GM21825 (cell line): ENCODE measurements around the gene ATXN7L2.
"Not testable (repeated sequence)": the region's sequence is repeated elsewhere in the genome, so short reads cannot be mapped to it uniquely, and the experiment has no call there.

ENCODE experiments used
- ATAC-seq: cut with Tn5 transposase; IDR thresholded peaks from one replicate; pipeline ENCODE4 v1.9.1; 2021; ENCODE audit warnings: mild to moderate bottlenecking, moderate library complexity; ENCODE audit not compliant: unreplicated experiment

The ATXN7L2 gene

GRCh38 chr1:109483672-109484518 lies at the start of gene ATXN7L2:
Gene ATXN7L2, plus strand, starts transcription at chr1:109483905. Its CDS starts 49 bp downstream, at chr1:109483954.
- peak; percentile 70 for ATAC-seq

GRCh38 chr1:109434484-109434883 lies 49.2 kb upstream of the ATXN7L2 start:
- ATAC-seq, result no peak

- no peak for ATAC-seq
These were observed 44.9 kb upstream of the ATXN7L2 start for GRCh38 chr1:109438798-109439297.

- no peak for ATAC-seq
These were observed 42.6 kb upstream of the ATXN7L2 start for GRCh38 chr1:109441069-109441468.

- no peak for ATAC-seq
These were observed 40.2 kb upstream of the ATXN7L2 start for GRCh38 chr1:109443476-109443875.

GRCh38 chr1:109444346-109444745 lies 39.4 kb upstream of the ATXN7L2 start:
- ATAC-seq, result no peak

GRCh38 chr1:109445949-109446695 lies 37.6 kb upstream of the ATXN7L2 start:
- ATAC-seq, result not testable (repeated sequence)

- no peak for ATAC-seq
These were observed 36.2 kb upstream of the ATXN7L2 start for GRCh38 chr1:109447524-109447923.

GRCh38 chr1:109454497-109455133 lies 29.1 kb upstream of the ATXN7L2 start:
- ATAC-seq, result no peak

GRCh38 chr1:109457819-109458218 lies 25.9 kb upstream of the ATXN7L2 start:
- no peak for ATAC-seq

- no peak for ATAC-seq
These were observed 17.6 kb upstream of the ATXN7L2 start for GRCh38 chr1:109466125-109466451.

GRCh38 chr1:109466452-109467300 lies 17.0 kb upstream of the ATXN7L2 start, which contains the start of gene SYPL2:
Gene SYPL2, plus strand, starts transcription at chr1:109466546. Its CDS starts 298 bp downstream, at chr1:109466844.
- no peak for ATAC-seq

GRCh38 chr1:109467301-109467777 lies 16.4 kb upstream of the ATXN7L2 start:
- no peak for ATAC-seq

- no peak for ATAC-seq
These were observed 15.6 kb upstream of the ATXN7L2 start for GRCh38 chr1:109468061-109468460.

GRCh38 chr1:109468903-109469302 lies 14.8 kb upstream of the ATXN7L2 start:
- no peak for ATAC-seq

- ATAC-seq, result no peak
These were observed 13.5 kb upstream of the ATXN7L2 start for GRCh38 chr1:109470245-109470644.

GRCh38 chr1:109472779-109473178 lies 10.9 kb upstream of the ATXN7L2 start:
- no peak for ATAC-seq

- not testable (repeated sequence) for ATAC-seq
These were observed 10.2 kb upstream of the ATXN7L2 start for GRCh38 chr1:109473284-109474057.

- ATAC-seq, result no peak
These were observed 9.0 kb upstream of the ATXN7L2 start for GRCh38 chr1:109474697-109475096.
